ENCODE results near the gene NTRK1.

The NTRK1 gene

DNA sequence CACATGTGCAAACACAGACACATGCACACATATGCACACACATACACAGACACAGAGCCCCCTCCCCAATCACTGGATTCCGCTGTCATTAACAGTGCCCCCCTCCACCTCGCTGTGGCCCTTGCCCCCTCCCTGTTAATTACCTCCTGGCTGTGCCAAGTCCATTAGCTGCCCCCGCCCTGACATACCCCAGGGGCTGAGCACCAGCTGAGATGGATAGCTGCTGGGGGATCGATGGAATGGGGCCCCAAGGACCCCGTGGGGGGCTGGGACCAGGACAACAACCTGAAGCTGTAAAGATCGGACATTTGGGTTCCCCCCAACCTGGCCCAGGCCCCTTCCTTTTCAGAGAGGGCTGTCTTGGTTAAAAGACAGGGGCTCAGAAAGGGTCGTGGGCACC is 23.3 kb downstream of the NTRK1 start:
- DNase-seq (ENCODE audit: low read depth), result no peak
- TF ChIP-seq, protein P1, sequence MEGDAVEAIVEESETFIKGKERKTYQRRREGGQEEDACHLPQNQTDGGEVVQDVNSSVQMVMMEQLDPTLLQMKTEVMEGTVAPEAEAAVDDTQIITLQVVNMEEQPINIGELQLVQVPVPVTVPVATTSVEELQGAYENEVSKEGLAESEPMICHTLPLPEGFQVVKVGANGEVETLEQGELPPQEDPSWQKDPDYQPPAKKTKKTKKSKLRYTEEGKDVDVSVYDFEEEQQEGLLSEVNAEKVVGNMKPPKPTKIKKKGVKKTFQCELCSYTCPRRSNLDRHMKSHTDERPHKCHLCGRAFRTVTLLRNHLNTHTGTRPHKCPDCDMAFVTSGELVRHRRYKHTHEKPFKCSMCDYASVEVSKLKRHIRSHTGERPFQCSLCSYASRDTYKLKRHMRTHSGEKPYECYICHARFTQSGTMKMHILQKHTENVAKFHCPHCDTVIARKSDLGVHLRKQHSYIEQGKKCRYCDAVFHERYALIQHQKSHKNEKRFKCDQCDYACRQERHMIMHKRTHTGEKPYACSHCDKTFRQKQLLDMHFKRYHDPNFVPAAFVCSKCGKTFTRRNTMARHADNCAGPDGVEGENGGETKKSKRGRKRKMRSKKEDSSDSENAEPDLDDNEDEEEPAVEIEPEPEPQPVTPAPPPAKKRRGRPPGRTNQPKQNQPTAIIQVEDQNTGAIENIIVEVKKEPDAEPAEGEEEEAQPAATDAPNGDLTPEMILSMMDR (IDR thresholded peaks at IDR 0.05; ENCODE audit: control insufficient read depth, extremely low read depth, insufficient read depth), result no peak
- H3K4me3 ChIP-seq (ENCODE audit: low read depth, low read length), result no peak overlapping the region

DNA sequence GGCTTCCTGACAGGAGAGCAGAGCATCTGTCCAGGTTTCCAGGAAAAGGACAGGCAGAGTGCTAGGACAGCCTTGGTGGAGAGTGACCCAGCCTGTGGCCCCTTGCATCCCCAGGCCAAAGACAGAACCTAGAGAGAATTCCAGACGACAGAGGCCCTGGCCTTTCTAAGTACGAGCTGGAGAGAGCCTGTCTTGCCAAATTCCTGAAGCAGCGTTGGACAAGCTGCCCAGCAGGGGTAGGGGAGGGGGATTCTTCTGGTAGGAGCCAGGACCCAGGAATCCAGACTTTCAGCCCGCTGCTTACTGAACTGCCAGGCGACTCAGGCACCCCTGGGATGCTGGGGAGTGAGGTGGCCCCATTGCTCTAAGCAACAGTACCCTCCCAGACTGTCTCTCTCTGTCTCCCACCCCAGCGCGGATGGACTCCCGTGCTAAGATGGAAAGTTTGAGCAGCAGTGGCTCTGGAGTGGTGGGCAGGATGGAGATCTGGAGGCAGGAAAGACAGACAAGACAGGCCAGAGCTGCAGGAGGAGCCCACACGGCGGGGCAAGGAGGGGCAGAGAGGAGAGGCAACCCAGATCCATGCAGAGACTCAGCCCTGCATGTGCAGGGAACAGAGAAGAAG is 24.0 kb downstream of the NTRK1 start:
- TF ChIP-seq, protein P1 (IDR thresholded peaks at IDR 0.05; ENCODE audit: control insufficient read depth, extremely low read depth, insufficient read depth), result no peak
- no peak overlapping the region for H3K4me3 ChIP-seq (ENCODE audit: low read depth, low read length)
- no peak for DNase-seq (ENCODE audit: low read depth)

DNA sequence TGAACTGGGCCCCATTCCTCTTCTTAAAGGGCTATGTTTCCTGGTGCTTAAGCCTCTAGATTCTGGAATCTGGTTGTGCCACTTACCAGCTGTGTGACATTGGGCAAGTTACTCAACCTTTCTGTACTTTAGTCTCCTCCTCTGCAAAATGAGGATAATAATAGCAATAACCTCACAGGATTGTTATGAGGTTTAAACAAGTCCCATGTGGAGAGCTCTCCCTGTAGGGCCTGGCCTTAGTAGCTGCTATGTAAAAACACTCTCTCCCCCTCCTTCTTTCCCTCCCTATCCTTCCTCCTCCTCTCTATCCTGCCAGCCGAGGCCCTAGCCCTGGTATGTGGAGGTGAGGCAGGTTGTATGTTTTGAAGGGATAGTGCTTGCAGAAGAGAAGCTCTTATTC is 24.6 kb downstream of the NTRK1 start:
- no peak for DNase-seq (ENCODE audit: low read depth)
- TF ChIP-seq, protein P1 (IDR thresholded peaks at IDR 0.05; ENCODE audit: control insufficient read depth, extremely low read depth, insufficient read depth), result no peak
- H3K4me3 ChIP-seq (ENCODE audit: low read depth, low read length), result no peak overlapping the region

DNA sequence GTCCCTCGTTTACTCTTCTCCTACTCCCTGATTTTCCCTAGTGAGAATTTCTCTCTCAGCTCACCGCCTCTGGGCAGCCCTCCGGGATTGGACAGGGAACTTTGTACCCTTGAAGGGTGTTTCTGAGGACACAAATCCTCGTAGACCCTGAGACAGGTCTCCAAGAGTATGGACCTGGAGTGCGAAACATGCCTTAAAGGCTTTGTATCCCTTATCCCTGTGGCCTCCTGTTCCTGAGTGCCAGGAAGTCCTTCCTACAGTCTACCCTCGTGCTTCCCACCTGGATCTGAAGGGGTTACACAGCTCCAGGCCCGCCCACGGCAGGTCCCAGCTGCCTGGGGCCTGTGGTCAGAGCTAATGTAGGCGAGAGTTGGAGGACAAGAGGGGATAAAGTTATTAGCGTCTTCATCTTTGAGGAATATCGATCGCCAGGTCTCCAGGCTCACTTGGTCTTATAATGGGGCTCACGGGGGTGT is 25.3 kb downstream of the NTRK1 start:
- DNase-seq (ENCODE audit: low read depth), result no peak
- TF ChIP-seq, protein P1 (IDR thresholded peaks at IDR 0.05; ENCODE audit: control insufficient read depth, extremely low read depth, insufficient read depth), result no peak

DNA sequence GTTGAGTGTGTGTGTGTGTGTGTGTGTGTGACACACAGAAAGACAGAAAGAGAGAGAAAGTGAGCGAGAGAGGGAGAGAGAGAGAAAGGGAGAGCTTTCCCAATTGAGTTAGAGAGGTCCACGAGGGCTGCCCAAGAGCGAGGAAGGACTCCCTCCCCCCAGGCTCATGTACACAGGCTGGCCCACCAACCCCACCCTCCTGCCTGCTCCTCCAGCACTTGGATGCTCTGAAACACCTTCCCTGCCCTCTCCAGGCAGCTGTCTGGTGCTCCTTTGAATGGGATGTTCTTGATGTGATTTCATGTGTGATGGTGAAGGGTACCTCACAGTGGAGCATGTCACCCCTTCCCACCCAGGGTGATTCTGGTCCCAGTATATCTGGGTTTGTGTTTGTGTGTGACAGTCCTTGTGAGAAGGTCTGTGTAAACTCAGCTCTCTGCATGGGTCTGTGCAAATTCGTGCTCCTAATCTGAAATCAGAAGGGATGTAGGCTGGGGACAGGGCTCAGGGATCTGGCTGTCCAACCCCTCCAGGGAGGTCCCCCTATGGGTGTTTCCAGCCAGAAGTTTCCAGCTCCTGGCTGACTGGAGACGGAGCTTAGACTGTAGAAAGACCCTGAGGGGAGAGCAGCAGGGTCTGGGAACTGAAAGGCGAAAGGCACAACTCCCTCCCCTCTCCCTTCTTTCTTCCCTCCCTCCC is 26.1 kb downstream of the NTRK1 start:
- no peak overlapping the region for H3K4me3 ChIP-seq (ENCODE audit: low read depth, low read length)
- DNase-seq (ENCODE audit: low read depth), result no peak
- TF ChIP-seq, protein P1 (IDR thresholded peaks at IDR 0.05; ENCODE audit: control insufficient read depth, extremely low read depth, insufficient read depth), result no peak

More for the DNA sequence above, 25.3 kb downstream of the NTRK1 start:
- H3K4me3 ChIP-seq (ENCODE audit: low read depth, low read length), result no peak overlapping the region

DNA sequence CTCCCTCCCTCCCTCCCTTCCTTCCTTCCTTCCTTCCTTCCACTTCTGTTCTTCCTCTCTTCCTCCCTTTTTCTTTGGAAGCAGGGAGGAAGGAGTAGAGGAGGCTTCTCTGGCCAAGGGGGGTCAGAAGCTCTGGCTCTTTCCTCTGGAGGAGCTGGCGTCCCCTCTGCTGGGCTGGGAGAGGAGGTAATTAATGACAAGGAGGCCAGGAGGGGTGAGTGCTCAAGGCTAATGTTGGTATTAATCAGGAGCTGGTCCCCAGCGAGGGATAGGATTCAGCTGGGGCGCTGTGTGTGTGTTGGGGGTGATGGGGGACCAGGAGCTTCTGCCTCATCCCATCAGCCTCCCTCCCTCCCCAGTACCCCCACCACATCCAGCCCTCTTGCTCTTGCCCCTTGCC is 26.7 kb downstream of the NTRK1 start:
- TF ChIP-seq, protein P1 (IDR thresholded peaks at IDR 0.05; ENCODE audit: control insufficient read depth, extremely low read depth, insufficient read depth), result no peak
- H3K4me3 ChIP-seq (ENCODE audit: low read depth, low read length), result no peak overlapping the region
- no peak for DNase-seq (ENCODE audit: low read depth)
